Astrocyte (in vitro differentiated cells and primary cell): ENCODE data around the gene TEX10. TPM values are rescaled to one million over a fixed set of nuclear protein-coding genes. Genes with fewer than 3 reads are reported as not detected.

Source experiments
- DNase-seq: peaks from one replicate; pipeline ENCODE4 v3.0.0-alpha.2; 2010; ENCODE audit warnings: low read depth
- FAIRE-seq: peaks from 2 replicates; lab custom pipeline; 2011; peaks lifted over from hg19 to GRCh38; lab: Jason Lieb, UNC
- H2AFZ ChIP-seq: 2 replicates; pipeline ENCODE4 v1.6.0; 2012; ENCODE audit warnings: low read depth, low read length, inconsistent platforms
- H3K27ac ChIP-seq: 2 replicates; pipeline ENCODE4 v1.5.1; 2011; ENCODE audit warnings: low read depth, low read length, inconsistent platforms
- H3K27me3 ChIP-seq: 2 replicates; pipeline ENCODE4 v1.6.0; 2011; ENCODE audit warnings: low read length, inconsistent platforms; ENCODE audit not compliant: insufficient read depth
- H3K36me3 ChIP-seq: 2 replicates; pipeline ENCODE4 v1.5.1; 2011; ENCODE audit warnings: low read length, inconsistent platforms; ENCODE audit not compliant: insufficient read depth
- H3K4me1 ChIP-seq: 2 replicates; pipeline ENCODE4 v1.5.1; 2011; ENCODE audit warnings: low read length, inconsistent platforms; ENCODE audit not compliant: insufficient read depth
- H3K4me2 ChIP-seq: 2 replicates; pipeline ENCODE4 v1.6.0; 2012; ENCODE audit warnings: low read length, inconsistent platforms
- H3K4me3 ChIP-seq: 2 replicates; pipeline ENCODE4 v1.5.1; 2011; ENCODE audit warnings: low read depth, mild to moderate bottlenecking, low read length, inconsistent platforms; ENCODE audit not compliant: insufficient read depth
- H3K79me2 ChIP-seq: 2 replicates; pipeline ENCODE4 v1.6.0; 2012; ENCODE audit warnings: mild to moderate bottlenecking, low read length, inconsistent platforms; ENCODE audit not compliant: insufficient read depth
- H3K9ac ChIP-seq: 2 replicates; pipeline ENCODE4 v1.6.0; 2012; ENCODE audit warnings: mild to moderate bottlenecking, low read length, inconsistent platforms
- H3K9me3 ChIP-seq: 2 replicates; pipeline ENCODE4 v1.5.1; 2012; ENCODE audit warnings: low read depth, mild to moderate bottlenecking, low read length, inconsistent platforms; ENCODE audit not compliant: insufficient read depth
- H4K20me1 ChIP-seq: 2 replicates; pipeline ENCODE4 v1.6.0; 2012; ENCODE audit warnings: low read length, inconsistent platforms; ENCODE audit not compliant: insufficient read depth
- H3K27ac Mint-ChIP-seq: one replicate; pipeline ENCODE4 v1.8.0; 2021; ENCODE audit warnings: mild to moderate bottlenecking, mixed read lengths; ENCODE audit not compliant: unreplicated experiment
- H3K27me3 Mint-ChIP-seq: one replicate; pipeline ENCODE4 v1.8.0; 2021; ENCODE audit warnings: low read depth, mixed read lengths; ENCODE audit not compliant: unreplicated experiment
- H3K36me3 Mint-ChIP-seq: one replicate; pipeline ENCODE4 v1.8.0; 2021; ENCODE audit warnings: low read depth, mixed read lengths; ENCODE audit not compliant: unreplicated experiment
- H3K4me1 Mint-ChIP-seq: one replicate; pipeline ENCODE4 v1.8.0; 2021; ENCODE audit warnings: low read depth, mixed read lengths; ENCODE audit not compliant: unreplicated experiment
- H3K4me3 Mint-ChIP-seq: one replicate; pipeline ENCODE4 v1.8.0; 2021; ENCODE audit warnings: mild to moderate bottlenecking, moderate library complexity, mixed read lengths; ENCODE audit not compliant: unreplicated experiment
- H3K9me3 Mint-ChIP-seq: one replicate; pipeline ENCODE4 v1.8.0; 2021; ENCODE audit warnings: mild to moderate bottlenecking, mixed read lengths; ENCODE audit not compliant: unreplicated experiment
- CTCF ChIP-seq: IDR thresholded peaks from 2 replicates; pipeline ENCODE4 v1.5.1; 2011; ENCODE audit warnings: low read depth, mild to moderate bottlenecking, inconsistent platforms, low read length, moderate library complexity; ENCODE audit not compliant: insufficient read depth
- EZH2 ChIP-seq: IDR thresholded peaks from 2 replicates; pipeline ENCODE4 v1.6.1; 2012; ENCODE audit warnings: mild to moderate bottlenecking, low read length, inconsistent platforms; ENCODE audit not compliant: insufficient read depth
- total RNA-seq: library from RNA; stranded (reverse); gene quantifications from 2 replicates; pipeline ENCODE4 v1.2.1, GENCODE V29; 2021

The TEX10 gene
- total RNA-seq, 1 donor from 2014 or later: 35.1 TPM

DNA sequence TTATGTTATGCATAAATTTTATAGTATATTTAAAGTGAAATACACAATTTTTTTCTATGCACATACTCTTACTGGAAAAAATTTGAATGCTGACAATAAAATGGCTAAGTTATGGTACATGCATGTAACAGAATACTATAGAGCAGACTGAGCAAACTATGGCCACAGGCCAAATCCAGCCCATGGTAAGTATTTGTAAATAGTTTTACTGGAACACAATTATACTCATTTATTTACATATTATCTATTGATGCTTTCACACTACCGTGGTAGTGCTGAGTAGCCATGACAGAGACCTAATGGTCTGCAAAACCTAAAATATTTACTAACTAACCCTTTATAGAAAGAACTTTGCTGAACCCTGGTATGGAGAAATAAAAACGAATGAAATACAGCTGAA, 45.7 kb downstream of the TEX10 start:
- no peak overlapping the region for H2AFZ ChIP-seq
- TF ChIP-seq CTCF: no peak
- TF ChIP-seq EZH2: no peak
- DNase-seq (no peak), FAIRE-seq (no peak)
- Mint-ChIP-seq H3K9me3 (peaks cover 4% of the 10 kb centered on the region), H3K36me3 (peaks cover 26% of the 10 kb centered on the region), H3K27ac (no peak overlapping the region), H3K27me3 (no peaks in the 10 kb centered on the region), H3K4me1 (peaks cover 19% of the 10 kb centered on the region), H3K4me3 (no peak overlapping the region)
- H3K27ac ChIP-seq: no peak overlapping the region
- H3K9ac ChIP-seq: no peak overlapping the region
- H3K4me3 ChIP-seq: no peak overlapping the region
- H3K4me2 ChIP-seq: no peak overlapping the region
- H3K9me3 ChIP-seq: no peaks in the 10 kb centered on the region
- H4K20me1 ChIP-seq: peaks cover 4% of the 10 kb centered on the region
- peaks cover 11% of the 10 kb centered on the region for H3K36me3 ChIP-seq
- H3K79me2 ChIP-seq: peaks cover 30% of the 10 kb centered on the region
- no peaks in the 10 kb centered on the region for H3K27me3 ChIP-seq
- H3K4me1 ChIP-seq: peaks cover 24% of the 10 kb centered on the region

GRCh38 chr9:100306283-100306682, 46.5 kb downstream of the TEX10 start:
- no peak overlapping the region for H3K27ac Mint-ChIP-seq
- no peak for TF ChIP-seq EZH2
- TF ChIP-seq CTCF: no peak
- Histone ChIP-seq H3K36me3 (peaks cover 19% of the 10 kb centered on the region), H3K9ac (no peak overlapping the region), H4K20me1 (peaks cover 4% of the 10 kb centered on the region), H3K4me2 (no peak overlapping the region), H3K4me3 (no peak overlapping the region), H3K79me2 (peaks cover 26% of the 10 kb centered on the region), H3K27me3 (no peaks in the 10 kb centered on the region), H2AFZ (no peak overlapping the region), H3K9me3 (no peaks in the 10 kb centered on the region), H3K27ac (no peak overlapping the region), H3K4me1 (peaks cover 24% of the 10 kb centered on the region)
- no peak for FAIRE-seq
- H3K27me3 Mint-ChIP-seq: no peaks in the 10 kb centered on the region
- H3K36me3 Mint-ChIP-seq: peaks cover 21% of the 10 kb centered on the region
- no peak for DNase-seq
- peak overlapping the region; percentile 51 for H3K4me3 Mint-ChIP-seq
- peaks cover 3% of the 10 kb centered on the region for H3K9me3 Mint-ChIP-seq
- peaks cover 19% of the 10 kb centered on the region for H3K4me1 Mint-ChIP-seq

- Histone ChIP-seq H3K9me3 (no peaks in the 10 kb centered on the region), H4K20me1 (peaks cover 4% of the 10 kb centered on the region), H3K4me3 (no peak overlapping the region), H3K27ac (no peak overlapping the region), H3K36me3 (peaks cover 28% of the 10 kb centered on the region), H3K4me2 (peak overlapping the region; percentile 61), H2AFZ (no peak overlapping the region), H3K27me3 (no peaks in the 10 kb centered on the region), H3K4me1 (peaks cover 14% of the 10 kb centered on the region), H3K79me2 (peaks cover 23% of the 10 kb centered on the region), H3K9ac (no peak overlapping the region)
- no peak overlapping the region for H3K4me3 Mint-ChIP-seq
- no peak for TF ChIP-seq EZH2
- TF ChIP-seq CTCF: no peak
- H3K27me3 Mint-ChIP-seq: no peaks in the 10 kb centered on the region
- DNase-seq: peak; percentile 58
- no peak for FAIRE-seq
- H3K27ac Mint-ChIP-seq: peak overlapping the region; percentile 15
- H3K9me3 Mint-ChIP-seq: peaks cover 3% of the 10 kb centered on the region
- H3K36me3 Mint-ChIP-seq: peaks cover 16% of the 10 kb centered on the region
- H3K4me1 Mint-ChIP-seq: peaks cover 12% of the 10 kb centered on the region
These were observed 49.0 kb downstream of the TEX10 start for GRCh38 chr9:100303747-100304146.
